NCI-H2081 (cell line): Measurements from ENCODE around the gene PSMB10.
"Not testable (repeated sequence)": the region's sequence is repeated elsewhere in the genome, so short reads cannot be mapped to it uniquely, and the experiment has no call there.

ENCODE experiments used
- DNase-seq, 2 experiments: peaks; one replicate each; lab custom pipeline; 2025; lab: John Stamatoyannopoulos, UW

Gene PSMB10

GRCh38 chr16:67924140-67924906, 12.3 kb downstream of the PSMB10 start:
- DNase-seq: no peak

- peak in 1 of 2 experiments; percentile 59 for DNase-seq
These were observed 13.1 kb downstream of the PSMB10 start for GRCh38 chr16:67923414-67924116.

DNA sequence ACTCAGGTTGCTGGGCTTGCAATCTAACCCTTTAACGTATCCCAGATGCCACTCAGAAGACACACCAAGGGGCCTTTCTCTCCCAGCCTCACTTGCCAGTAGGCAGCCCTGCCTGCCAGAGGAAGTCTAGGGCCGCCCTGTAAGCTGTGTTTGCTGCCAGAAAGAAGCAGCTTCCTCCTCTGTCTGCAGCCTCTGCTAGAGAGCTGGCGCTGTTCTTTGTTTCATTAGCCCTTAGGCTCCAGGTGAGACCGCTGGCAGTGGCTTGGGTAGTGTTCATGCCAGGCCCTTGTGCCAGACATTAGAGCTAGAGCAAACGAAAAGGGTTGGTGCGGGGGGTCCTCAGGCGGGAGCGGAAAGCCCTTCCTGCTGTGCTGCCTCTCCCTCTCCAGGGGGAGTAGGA, 13.9 kb downstream of the PSMB10 start:
- peak; percentile 79 to 89 for DNase-seq

DNA sequence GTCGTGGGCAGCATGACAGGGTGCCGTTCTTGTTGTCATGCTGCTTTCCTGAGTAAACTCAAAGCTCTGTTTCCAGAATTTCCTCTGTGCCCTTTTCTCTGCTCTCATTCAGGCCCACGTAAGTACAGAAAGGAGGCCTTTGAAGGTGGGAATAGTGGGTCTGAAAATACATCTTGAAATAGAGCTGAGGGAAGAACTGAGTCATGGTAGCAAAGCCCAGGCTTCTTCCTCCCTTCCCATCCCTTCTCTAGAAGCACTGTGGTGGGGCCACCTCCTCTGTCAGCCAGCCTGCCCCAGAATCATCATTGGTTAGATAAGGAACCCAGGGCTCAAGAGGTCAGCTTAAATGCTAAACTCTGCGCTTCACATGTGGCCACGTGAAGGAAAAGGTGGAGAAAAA, 14.4 kb downstream of the PSMB10 start:
- no peak for DNase-seq

DNA sequence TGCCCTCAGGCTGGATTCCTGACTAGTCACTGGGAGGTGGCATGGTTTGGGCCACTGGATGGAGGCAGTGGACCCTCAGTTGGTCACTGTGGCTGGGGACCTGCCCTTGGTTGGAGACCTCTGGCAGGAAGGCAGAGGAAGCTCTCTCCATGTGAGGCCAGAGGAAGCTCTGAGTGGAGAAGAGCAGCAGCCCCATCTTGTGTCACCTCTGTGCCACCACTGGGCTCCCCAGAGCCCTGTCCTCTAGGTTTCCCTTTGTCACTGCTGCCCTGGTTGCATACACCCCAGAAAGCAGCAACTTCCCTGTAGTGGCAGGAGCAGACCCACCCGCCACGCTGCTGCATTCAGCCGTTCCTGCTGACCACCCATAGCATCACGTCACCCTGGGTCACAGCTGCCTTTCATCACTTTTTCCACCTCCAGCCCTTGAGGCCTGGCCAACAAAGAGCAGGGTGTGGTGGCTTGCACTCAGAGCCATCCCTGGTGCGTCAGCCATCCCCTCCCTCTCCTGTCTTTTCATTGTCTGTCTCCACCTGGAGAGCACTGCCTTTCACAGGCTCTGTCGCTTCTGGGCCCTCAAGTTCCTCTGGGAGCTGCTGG, 16.9 kb downstream of the PSMB10 start:
- DNase-seq: no peak

- no peak for DNase-seq
These were observed 18.8 kb downstream of the PSMB10 start for GRCh38 chr16:67917852-67918236.

DNA sequence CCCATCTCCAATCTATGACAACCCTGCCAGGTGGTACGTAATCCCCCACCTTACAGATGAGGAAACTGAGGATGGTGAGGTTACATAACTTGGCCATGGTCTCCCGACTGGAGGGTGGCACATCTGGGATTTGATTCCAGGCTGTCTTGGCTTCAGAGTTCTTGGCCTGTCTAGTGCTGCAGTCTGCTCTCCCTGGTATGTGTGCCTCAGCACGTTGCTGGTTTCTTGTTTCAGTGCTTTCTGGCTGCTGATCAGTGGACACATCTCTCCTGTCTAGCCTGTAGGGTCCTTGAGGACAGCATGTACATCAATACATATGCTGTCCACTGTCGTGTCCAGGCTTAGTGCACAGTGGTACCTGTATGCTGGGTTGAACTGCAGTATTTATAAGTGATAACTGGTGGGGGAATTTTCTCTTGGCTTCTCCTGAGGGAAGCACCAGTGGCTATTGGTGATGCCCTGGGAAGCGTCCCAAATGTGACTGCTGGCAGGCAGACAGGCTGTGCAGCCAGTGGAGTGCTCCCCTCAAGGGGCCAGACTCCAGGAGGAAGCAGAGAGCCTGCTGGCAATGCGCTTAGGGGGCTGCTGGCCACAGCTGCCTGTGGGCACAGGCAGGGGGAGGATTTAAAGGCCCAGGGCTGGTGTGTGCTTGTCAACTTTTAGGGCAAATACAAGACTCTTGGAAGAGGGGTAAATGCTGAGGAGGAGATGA, 19.4 kb downstream of the PSMB10 start:
- no peak for DNase-seq

DNA sequence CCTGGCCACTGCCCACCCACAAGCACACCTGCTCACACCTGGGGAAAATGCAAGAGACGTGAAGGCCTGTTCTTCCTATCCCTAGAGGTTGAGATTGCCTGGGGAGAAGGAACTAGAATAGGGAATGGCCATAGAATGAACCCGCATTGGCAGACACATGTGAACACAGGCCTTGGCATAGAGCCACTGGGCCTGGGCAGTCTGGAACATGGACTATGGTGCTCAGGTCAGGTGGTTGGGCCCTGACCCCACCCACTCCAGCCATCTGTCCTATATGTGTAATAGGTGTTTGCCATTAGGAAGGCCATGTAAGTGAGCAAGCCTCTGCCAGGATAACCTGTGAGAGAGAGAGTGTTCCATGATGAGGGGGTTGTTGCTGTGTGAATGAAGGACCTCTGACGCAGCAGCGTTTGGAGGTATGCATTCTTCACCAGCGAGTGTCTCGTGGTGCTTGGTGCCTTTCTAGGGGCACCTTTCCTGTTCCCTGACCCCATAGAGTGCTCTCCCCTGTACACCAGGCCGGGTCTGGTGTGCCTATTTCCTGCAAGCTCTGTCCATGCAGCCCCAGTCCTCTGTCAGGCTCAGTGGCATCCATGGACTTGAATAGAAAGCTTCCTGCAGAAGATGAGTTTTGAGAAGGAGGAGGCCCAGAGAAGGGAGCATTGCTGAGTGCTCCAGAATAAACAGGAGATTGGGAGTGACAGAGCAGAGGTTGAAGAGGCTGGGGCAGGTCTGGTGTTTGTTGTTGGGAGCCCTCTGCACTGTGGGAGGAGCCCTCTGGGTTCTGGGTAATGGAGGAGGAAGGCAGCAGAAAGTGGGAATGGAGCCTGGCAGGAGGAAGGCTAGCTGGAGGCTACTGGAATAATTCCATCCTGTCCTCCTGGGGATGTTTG, 20.6 kb downstream of the PSMB10 start:
- DNase-seq: no peak

GRCh38 chr16:67915496-67915769, 21.2 kb downstream of the PSMB10 start:
- not testable (repeated sequence) for DNase-seq

DNA sequence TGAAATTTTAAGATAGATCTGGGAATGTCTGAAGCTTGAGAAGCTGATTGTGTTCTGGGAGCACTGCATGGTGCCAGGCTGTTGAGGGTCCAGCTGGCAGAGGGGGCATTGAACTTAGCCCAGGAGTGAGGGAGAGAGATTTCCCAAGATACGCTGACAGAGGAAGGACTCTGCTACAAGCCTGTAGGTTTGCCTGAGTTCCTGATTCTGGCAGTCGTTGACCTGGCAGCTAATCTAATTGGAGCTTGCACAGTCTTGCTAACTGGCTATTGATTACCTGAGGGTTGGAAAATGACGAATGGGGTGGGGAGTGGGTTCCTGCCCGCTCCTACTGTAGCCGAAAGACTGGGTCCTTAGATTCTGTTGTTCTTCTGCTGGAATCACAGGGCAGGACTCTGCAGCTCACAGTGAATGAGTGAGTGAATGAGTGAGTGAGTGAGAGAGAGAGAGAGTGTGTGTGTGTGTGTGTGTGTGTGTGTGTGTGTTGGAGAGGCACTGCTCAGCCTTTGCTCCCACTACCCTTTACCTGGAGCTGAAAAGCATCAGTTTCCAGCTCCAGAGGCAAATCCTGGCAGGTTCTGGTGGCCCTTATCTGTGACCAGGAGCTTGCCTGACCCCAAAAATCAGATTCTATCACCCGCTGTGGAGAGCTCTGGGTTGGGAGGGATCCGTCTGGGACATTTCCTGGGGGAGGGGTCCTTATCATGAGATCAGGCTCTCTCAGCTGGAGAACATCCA, 21.7 kb downstream of the PSMB10 start:
- no peak for DNase-seq

- DNase-seq: peak in 1 of 2 experiments; percentile 52
These were observed 26.5 kb downstream of the PSMB10 start for GRCh38 chr16:67910158-67910557.

DNA sequence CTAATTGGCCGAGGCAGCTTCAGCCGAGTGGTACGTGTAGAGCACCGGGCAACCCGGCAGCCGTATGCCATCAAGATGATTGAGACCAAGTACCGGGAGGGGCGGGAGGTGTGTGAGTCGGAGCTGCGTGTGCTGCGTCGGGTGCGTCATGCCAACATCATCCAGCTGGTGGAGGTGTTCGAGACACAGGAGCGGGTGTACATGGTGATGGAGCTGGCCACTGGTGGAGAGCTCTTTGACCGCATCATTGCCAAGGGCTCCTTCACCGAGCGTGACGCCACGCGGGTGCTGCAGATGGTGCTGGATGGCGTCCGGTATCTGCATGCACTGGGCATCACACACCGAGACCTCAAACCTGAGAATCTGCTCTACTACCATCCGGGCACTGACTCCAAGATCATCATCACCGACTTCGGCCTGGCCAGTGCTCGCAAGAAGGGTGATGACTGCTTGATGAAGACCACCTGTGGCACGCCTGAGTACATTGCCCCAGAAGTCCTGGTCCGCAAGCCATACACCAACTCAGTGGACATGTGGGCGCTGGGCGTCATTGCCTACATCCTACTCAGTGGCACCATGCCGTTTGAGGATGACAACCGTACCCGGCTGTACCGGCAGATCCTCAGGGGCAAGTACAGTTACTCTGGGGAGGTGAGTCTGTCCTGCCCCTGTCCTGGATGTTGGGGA, 27.5 kb downstream of the PSMB10 start:
- DNase-seq: no peak

- DNase-seq: no peak
These were observed 29.1 kb downstream of the PSMB10 start for GRCh38 chr16:67907397-67908180.

- no peak for DNase-seq
These were observed 33.8 kb downstream of the PSMB10 start for GRCh38 chr16:67902831-67903230.

DNA sequence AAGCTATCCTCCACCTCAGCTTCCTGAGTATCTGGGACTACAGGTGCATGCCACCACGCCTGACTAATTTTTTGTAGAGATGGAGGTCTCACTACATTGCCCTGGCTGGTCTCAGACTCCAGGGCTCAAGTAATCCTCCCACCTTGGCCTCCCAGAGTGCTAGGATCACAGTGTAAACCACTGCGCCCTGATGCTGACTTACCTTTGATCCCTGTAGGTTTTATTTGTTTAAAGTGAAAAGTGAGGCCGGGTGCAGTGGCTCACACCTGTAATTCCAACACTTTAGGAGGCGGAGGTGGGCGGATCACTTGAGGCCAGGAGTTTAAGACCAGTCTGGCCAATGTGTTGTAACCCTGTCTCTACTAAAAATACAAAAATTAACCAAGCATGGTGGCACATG, 34.9 kb downstream of the PSMB10 start:
- DNase-seq: no peak

GRCh38 chr16:67897231-67897630, 39.4 kb downstream of the PSMB10 start:
- no peak for DNase-seq

- no peak for DNase-seq
These were observed 42.8 kb downstream of the PSMB10 start for GRCh38 chr16:67893743-67894399.

GRCh38 chr16:67892899-67893742, 43.5 kb downstream of the PSMB10 start, which contains the start of gene PSKH1:
TSS of gene PSKH1 (plus strand) at chr16:67893254. CDS start at chr16:67908750, 15,496 bp downstream.
- DNase-seq: peak; percentile 90
